ENCODE data around the gene PSMG3. TPM values are rescaled to one million over a fixed set of nuclear protein-coding genes. Genes with fewer than 3 reads are reported as not detected.
A peak's percentile ranks its signal among the peaks of the same experiment; 100 is the strongest.
"Not testable (repeated sequence)": the region's sequence is repeated elsewhere in the genome, so short reads cannot be mapped to it uniquely, and the experiment has no call there.

Gene PSMG3
- polyA plus RNA-seq, 2 of the 4 experiments (the other 2 are of a cell fraction): 75.9 to 89.3 TPM

DNA sequence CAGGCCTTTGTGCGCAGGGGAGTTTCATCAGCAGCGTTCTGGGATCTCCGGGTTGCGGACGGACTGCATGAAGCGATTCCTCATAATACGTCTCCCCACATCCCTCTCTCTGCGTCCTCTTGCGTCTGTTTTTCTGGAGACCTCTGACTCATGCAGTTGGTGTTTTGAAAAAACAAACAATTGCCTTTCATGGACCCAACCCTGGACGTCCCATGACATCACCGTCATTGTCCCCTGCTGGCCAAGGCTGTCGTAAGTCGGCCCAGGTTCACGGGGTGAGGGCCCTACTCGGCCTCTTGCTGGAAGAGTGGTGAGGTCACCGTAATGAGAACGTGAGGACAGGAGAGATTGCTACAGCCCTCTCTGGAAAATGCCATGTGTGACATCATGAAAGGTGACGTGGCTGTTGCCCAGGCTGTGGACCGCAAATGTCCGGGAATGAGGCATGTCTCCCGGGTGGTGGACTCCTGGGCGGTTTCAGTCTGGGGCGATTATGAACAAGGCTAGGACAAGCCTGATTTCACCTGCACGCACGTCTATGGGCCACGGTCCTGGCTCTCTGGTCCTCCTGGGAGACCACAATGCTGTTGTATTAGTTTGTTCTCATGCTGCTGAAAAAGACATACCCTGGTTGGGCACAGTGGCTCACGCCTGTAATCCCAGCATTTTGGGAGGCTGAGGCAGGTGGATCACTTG, 49.1 kb downstream of the PSMG3 start (continued):
- TF ChIP-seq HOXB5 (CRISPR knock-in tag; IDR thresholded peaks at IDR 0.05) (peak; percentile 85; the same call in 1 of the 2 replicates), MAFK (IDR thresholded peaks at IDR 0.05; ENCODE audit: partially characterized antibody) (peak; percentile 57), MAZ (IDR thresholded peaks at IDR 0.05; ENCODE audit: borderline replicate concordance, low read depth, low read length) (no peak), ZC3H11A (IDR thresholded peaks at IDR 0.05) (no peak)

- ChIA-PET CTCF (interaction anchor here (0.9 to 7.8 kb wide), 5 partner anchors 13 to 37 kb away, joined by 3 to 64 read pairs (median 5); partner anchors contain the start of genes INTS1 and TMEM184A), POLR2A (interaction anchor here (2.1 kb wide), 1 partner anchor 15 kb away, joined by 5 read pairs; no protein-coding TSS in a partner anchor)
- WGBS (ENCODE audit: missing lambda C conversion rate): 93% methylated on average over 12 of the region's 12 CpGs
Observed at GRCh38 chr7:1519322-1519922, 50.4 kb downstream of the PSMG3 start.

More at GRCh38 chr7:1519322-1519922, 50.4 kb downstream of the PSMG3 start:
- not testable (repeated sequence) for FAIRE-seq; H3K4me2 ChIP-seq; DNase-seq (ENCODE audit: low read depth in 1 of 2, low spot score in 1 of 2); H3K4me3 ChIP-seq; ATAC-seq
- H3K9me3 ChIP-seq: peaks cover 18% of the 10 kb centered on the region
- TF ChIP-seq EHF (CRISPR knock-in tag; IDR thresholded peaks at IDR 0.05): 0 out of 2 replicates have a peak, but pooled peaks have one; percentile 16
- peak overlapping the region; percentile 95 to 98 for H3K27ac ChIP-seq
- peaks cover 61% of the 10 kb centered on the region for H3K4me1 ChIP-seq

Other genes with a start within 250 kb of the PSMG3 start
- 6.1 and 7.8 TPM in 2 replicates for gene MICALL2, start 110.6 kb downstream of the PSMG3 start, polyA plus RNA-seq (2011; rRNA removed)
- gene MICALL2, start 110.6 kb downstream of the PSMG3 start, polyA plus RNA-seq (2017; fragmentation: RNase III; extraction: RNeasy Plus Mini Kit Qiagen cat#74134 plus additional on column Dnase treatment): 18.0 to 20.6 TPM (median 19.1 TPM) in 3 replicates
- gene INTS1, start 65.6 kb downstream of the PSMG3 start, polyA plus RNA-seq (2011; rRNA removed): 14.6 and 18.4 TPM in 2 replicates
- 48.0 to 48.7 TPM (median 48.1 TPM) in 3 replicates for gene INTS1, start 65.6 kb downstream of the PSMG3 start, polyA plus RNA-seq (2017; fragmentation: RNase III; extraction: RNeasy Plus Mini Kit Qiagen cat#74134 plus additional on column Dnase treatment)
- 61.0 and 67.9 TPM in 2 replicates for gene MAFK, start 39.3 kb downstream of the PSMG3 start, polyA plus RNA-seq (2011; rRNA removed)
- 93.1 to 106 TPM (median 101 TPM) in 3 replicates for gene MAFK, start 39.3 kb downstream of the PSMG3 start, polyA plus RNA-seq (2017; fragmentation: RNase III; extraction: RNeasy Plus Mini Kit Qiagen cat#74134 plus additional on column Dnase treatment)
- gene TMEM184A, start 13.8 kb downstream of the PSMG3 start, polyA plus RNA-seq (2011; rRNA removed): 18.4 and 22.0 TPM in 2 replicates
- gene TMEM184A, start 13.8 kb downstream of the PSMG3 start, polyA plus RNA-seq (2017; fragmentation: RNase III; extraction: RNeasy Plus Mini Kit Qiagen cat#74134 plus additional on column Dnase treatment): 14.3 to 16.1 TPM (median 15.8 TPM) in 3 replicates
- 0.09 and 0.10 TPM in 2 replicates for gene ELFN1, start 100.2 kb upstream of the PSMG3 start, polyA plus RNA-seq (2011; rRNA removed)
- 0.08 to 0.10 TPM (median 0.09 TPM) in 3 replicates for gene ELFN1, start 100.2 kb upstream of the PSMG3 start, polyA plus RNA-seq (2017; fragmentation: RNase III; extraction: RNeasy Plus Mini Kit Qiagen cat#74134 plus additional on column Dnase treatment)